IMR-90 (cell line): ENCODE data around the gene STXBP6. TPM values are rescaled to one million over a fixed set of nuclear protein-coding genes. Genes with fewer than 3 reads are reported as not detected.

Experiments
- ATAC-seq: fragments of 200-7000 bp; cut with Tn5 transposase; 2 replicates; pipeline ENCODE4 v1.9.1; 2020; ENCODE audit warnings: low read depth, mild to moderate bottlenecking, moderate library complexity
- BruUV-seq: library from RNA; stranded (reverse); fragments of 400-500 nt; replicated peaks from 2 replicates; lab custom pipeline; 2021; lab: Mats Ljungman, UMichigan
- CTCF ChIA-PET: fragments of 300-600 bp; formaldehyde crosslinking; extraction: SDS; loops from one replicate; lab custom pipeline; 2021; ENCODE audit warnings: antibody characterized with exemption; lab: Yijun Ruan, JAX
- POLR2A ChIA-PET: fragments of 300-600 bp; sonication (Branson Sonifier 250); formaldehyde crosslinking; loops from one replicate; lab custom pipeline; 2022; ENCODE audit warnings: antibody characterized with exemption; ENCODE audit not compliant: unreplicated experiment; lab: Charles Lee
- DNase-seq: peaks from one replicate; pipeline ENCODE4 v3.0.0; 2013
- H2AFZ ChIP-seq: replicated peaks from 2 replicates; pipeline ENCODE3; 2013; ENCODE audit warnings: low read length, mild to moderate bottlenecking; ENCODE audit not compliant: poor library complexity
- H2AK5ac ChIP-seq: 2 replicates; pipeline ENCODE4 v1.6.1; 2013; ENCODE audit warnings: low read depth, low read length, inconsistent platforms
- H2AK9ac ChIP-seq: replicated peaks from 2 replicates; pipeline ENCODE3; 2013; ENCODE audit warnings: mild to moderate bottlenecking, low read depth, low read length, moderate library complexity; ENCODE audit not compliant: poor library complexity
- H2BK120ac ChIP-seq: 2 replicates; pipeline ENCODE4 v1.6.1; 2013; ENCODE audit warnings: low read depth, low read length, inconsistent platforms
- H2BK15ac ChIP-seq: 3 replicates; pipeline ENCODE4 v1.6.1; 2013; ENCODE audit warnings: low read depth, low read length, inconsistent platforms
- H2BK20ac ChIP-seq: 2 replicates; pipeline ENCODE4 v1.6.1; 2013; ENCODE audit warnings: low read depth, mild to moderate bottlenecking, inconsistent platforms, low read length, moderate library complexity
- H2BK5ac ChIP-seq: 2 replicates; pipeline ENCODE4 v1.6.1; 2013; ENCODE audit warnings: mild to moderate bottlenecking, low read depth, low read length, inconsistent platforms; ENCODE audit not compliant: poor library complexity, severe bottlenecking
- H3K14ac ChIP-seq: replicated peaks from 2 replicates; pipeline ENCODE4 v1.6.1; 2013; ENCODE audit warnings: low read depth, low read length, inconsistent platforms
- H3K18ac ChIP-seq: 2 replicates; pipeline ENCODE4 v1.6.1; 2013; ENCODE audit warnings: low read depth, low read length, control low read depth
- H3K23ac ChIP-seq: 2 replicates; pipeline ENCODE4 v1.6.1; 2013; ENCODE audit warnings: low read depth, low read length, inconsistent platforms
- H3K27ac ChIP-seq: 2 replicates; pipeline ENCODE4 v1.5.1; 2013; ENCODE audit warnings: mild to moderate bottlenecking, control low read depth, low read length; ENCODE audit not compliant: insufficient read depth
- H3K27me3 ChIP-seq: 2 replicates; pipeline ENCODE4 v1.6.1; 2013; ENCODE audit warnings: low read length; ENCODE audit not compliant: control insufficient read depth, insufficient read depth
- H3K36me3 ChIP-seq: 2 replicates; pipeline ENCODE4 v1.6.1; 2013; ENCODE audit warnings: low read length, mixed read lengths; ENCODE audit not compliant: control insufficient read depth, insufficient read depth
- H3K4ac ChIP-seq: 2 replicates; pipeline ENCODE4 v1.6.1; 2013; ENCODE audit warnings: low read depth, low read length, inconsistent platforms
- H3K4me1 ChIP-seq: 2 replicates; pipeline ENCODE4 v1.6.1; 2013; ENCODE audit warnings: low read length, mixed read lengths; ENCODE audit not compliant: control insufficient read depth, insufficient read depth
- H3K4me2 ChIP-seq: 2 replicates; pipeline ENCODE4 v1.6.1; 2013; ENCODE audit warnings: low read depth, mild to moderate bottlenecking, control low read depth, low read length, moderate library complexity
- H3K4me3 ChIP-seq: 2 replicates; pipeline ENCODE4 v1.5.1; 2013; ENCODE audit warnings: low read depth, mild to moderate bottlenecking, control low read depth, low read length, moderate library complexity; ENCODE audit not compliant: insufficient read depth
- H3K56ac ChIP-seq: 2 replicates; pipeline ENCODE4 v1.6.1; 2013; ENCODE audit warnings: low read length, inconsistent platforms; ENCODE audit not compliant: insufficient read depth; ENCODE audit errors: extremely low read depth
- H3K79me1 ChIP-seq, 2 experiments: 2 replicates each; pipeline ENCODE4 v1.6.1; 2013; ENCODE audit warnings: low read length in 2 of 2, inconsistent platforms in 1 of 2, low read depth in 1 of 2
- H3K9ac ChIP-seq: 2 replicates; pipeline ENCODE4 v1.6.1; 2013; ENCODE audit warnings: low read depth, low read length, control low read depth
- H3K9me1 ChIP-seq: 2 replicates; pipeline ENCODE4 v1.6.1; 2013; ENCODE audit warnings: low read length, inconsistent platforms; ENCODE audit not compliant: insufficient read depth
- H3K9me3 ChIP-seq: 2 replicates; pipeline ENCODE4 v1.6.1; 2013; ENCODE audit warnings: low read length; ENCODE audit not compliant: control insufficient read depth, insufficient read depth
- H4K20me1 ChIP-seq: 2 replicates; pipeline ENCODE4 v1.6.1; 2013; ENCODE audit warnings: low read length, inconsistent platforms; ENCODE audit not compliant: insufficient read depth
- H4K5ac ChIP-seq: 2 replicates; pipeline ENCODE4 v1.6.1; 2013; ENCODE audit warnings: mild to moderate bottlenecking, low read depth, low read length, control low read depth
- H4K8ac ChIP-seq, 2 experiments: 2 replicates each; pipeline ENCODE4 v1.6.1; 2013; ENCODE audit warnings: low read depth in 2 of 2, low read length in 2 of 2, control low read depth in 1 of 2, inconsistent platforms in 1 of 2
- H4K91ac ChIP-seq: 2 replicates; pipeline ENCODE4 v1.6.1; 2013; ENCODE audit warnings: low read depth, low read length, inconsistent platforms; ENCODE audit not compliant: insufficient read depth
- BHLHE40 ChIP-seq: fragments of 150-350 bp; IDR thresholded peaks from 2 replicates; pipeline ENCODE4 v1.6.1; 2016; ENCODE audit warnings: mild to moderate bottlenecking, low read depth, low read length
- CEBPB ChIP-seq: IDR thresholded peaks from 2 replicates; pipeline ENCODE4 v1.6.1; 2012; ENCODE audit warnings: low read depth, low read length, improper control_type of control experiment
- MAFK ChIP-seq: IDR thresholded peaks from 2 replicates; pipeline ENCODE4 v1.6.1; 2012; ENCODE audit warnings: low read depth, low read length, improper control_type of control experiment
- MAZ ChIP-seq: IDR thresholded peaks from 2 replicates; pipeline ENCODE4 v1.6.1; 2012; ENCODE audit warnings: low read depth, mild to moderate bottlenecking, low read length, improper control_type of control experiment, moderate library complexity, borderline replicate concordance
- RAD21 ChIP-seq: IDR thresholded peaks from 2 replicates; pipeline ENCODE4 v1.6.1; 2012; ENCODE audit warnings: low read length, improper control_type of control experiment
- RCOR1 ChIP-seq: IDR thresholded peaks from 2 replicates; pipeline ENCODE4 v1.6.1; 2012; ENCODE audit warnings: mild to moderate bottlenecking, low read length, improper control_type of control experiment; ENCODE audit not compliant: insufficient replicate concordance
- SMC3 ChIP-seq: fragments of 150-350 bp; IDR thresholded peaks from 2 replicates; pipeline ENCODE4 v1.6.1; 2016; ENCODE audit warnings: low read depth, mild to moderate bottlenecking, antibody characterized with exemption, low read length, moderate library complexity
- WGBS, 2 experiments: methylation state at CpG; one replicate each; pipeline versions ENCODE4 v1.1.5 to v1.1.7; 2013; ENCODE audit warnings: missing lambda C conversion rate in 2 of 2; ENCODE audit not compliant: insufficient read length in 1 of 2; ENCODE audit errors: extremely low coverage in 2 of 2; 5-methylcytosine and 5-hydroxymethylcytosine counted together
- dilution Hi-C: fragments of 300-500 bp; cut with HindIII; formaldehyde crosslinking; loops from one replicate; pipeline ENCODE4 v1.14.3; 2018; ENCODE audit warnings: low sequenced_read_pairs; ENCODE audit not compliant: unreplicated experiment
- in situ Hi-C: fragments of 300-500 bp; cut with MboI; formaldehyde crosslinking; loops from 3 replicates; pipeline ENCODE4 v1.14.3; 2019; ENCODE audit warnings: low sequenced_read_pairs, inconsistent platforms, mixed read lengths
- intact Hi-C: fragments of 100-400 bp; cut with micrococcal nuclease; formaldehyde crosslinking; loops from 2 replicates; pipeline ENCODE4 v1.10.0; 2022
- polyA plus RNA-seq, 3 experiments: library from polyadenylated mRNA; depleted of rRNA; stranded (reverse); fragments of >200 nt; gene quantifications; 2 replicates each; pipeline ENCODE4 v1.2.3, GENCODE V29; 2012; ENCODE audit warnings: low replicate concordance in 1 of 3
- total RNA-seq: library from RNA; depleted of rRNA; stranded (reverse); fragments of >200 nt; gene quantifications from 2 replicates; pipeline ENCODE4 v1.2.3, GENCODE V29; 2012
- TF ChIP-seq, protein P1 (sequence below): conservative IDR thresholded peaks from 2 replicates; pipeline ENCODE4 v1.5.1; 2012; ENCODE audit warnings: mild to moderate bottlenecking, low read depth, low read length, improper control_type of control experiment
- TF ChIP-seq, protein P2 (sequence below): fragments of 150-350 bp; IDR thresholded peaks from 2 replicates; pipeline ENCODE4 v1.6.1; 2017; ENCODE audit warnings: mild to moderate bottlenecking, antibody characterized with exemption, low read length, low read depth

Gene STXBP6
- total and polyA plus RNA-seq, 2 of the 4 experiments (the other 2 are of a cell fraction) = 14.2 to 14.3 TPM

DNA sequence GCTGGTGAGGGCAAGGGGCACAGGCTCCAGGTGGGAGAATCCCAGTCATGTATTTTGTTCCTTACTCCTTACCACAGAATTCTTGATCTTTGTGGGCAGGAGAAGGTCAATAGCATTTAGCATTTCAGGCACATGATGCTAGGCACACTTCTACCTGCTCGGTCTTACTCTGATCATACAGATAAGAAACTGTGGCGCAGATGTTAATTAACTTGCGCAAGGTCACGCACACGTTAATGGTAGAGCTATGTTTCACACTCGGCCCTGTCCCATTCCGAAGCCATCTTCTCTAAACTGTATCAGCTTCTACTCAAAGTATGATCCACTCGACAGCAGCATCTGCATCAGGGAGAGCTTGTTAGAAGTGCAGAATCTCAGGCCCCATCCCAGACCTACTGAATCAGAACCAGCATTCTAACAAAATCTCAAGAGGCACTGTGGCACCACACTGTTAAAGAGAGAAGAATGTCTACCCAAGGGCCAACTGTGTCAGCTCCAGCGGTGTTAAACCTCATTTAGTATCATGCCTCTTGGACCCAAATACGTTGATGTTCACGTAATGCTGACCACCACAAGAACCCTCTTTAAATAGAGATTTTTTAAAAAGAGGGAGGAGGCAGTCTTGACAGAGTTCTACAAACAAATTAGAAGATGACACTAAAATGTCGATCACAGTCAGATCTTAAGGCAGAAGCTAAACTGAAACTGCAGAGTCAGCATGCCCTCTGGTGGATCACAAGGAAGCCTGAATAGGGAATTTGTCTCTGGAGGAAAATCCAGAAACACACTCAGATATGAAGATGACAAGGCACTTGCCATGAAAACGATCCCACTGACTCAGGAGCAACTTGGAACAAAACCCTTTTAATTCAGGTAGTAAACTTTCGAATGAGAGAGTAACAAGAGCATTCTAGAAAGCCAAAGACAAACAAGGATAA, 7.3 kb downstream of the STXBP6 start:
- H4K91ac ChIP-seq = no peak overlapping the region
- no peaks in the 10 kb centered on the region for H3K27me3 ChIP-seq
- no peak overlapping the region for H3K4ac ChIP-seq
- H3K9ac ChIP-seq = no peak overlapping the region
- peak; percentile 77 for TF ChIP-seq RAD21
- TF ChIP-seq, protein P1, sequence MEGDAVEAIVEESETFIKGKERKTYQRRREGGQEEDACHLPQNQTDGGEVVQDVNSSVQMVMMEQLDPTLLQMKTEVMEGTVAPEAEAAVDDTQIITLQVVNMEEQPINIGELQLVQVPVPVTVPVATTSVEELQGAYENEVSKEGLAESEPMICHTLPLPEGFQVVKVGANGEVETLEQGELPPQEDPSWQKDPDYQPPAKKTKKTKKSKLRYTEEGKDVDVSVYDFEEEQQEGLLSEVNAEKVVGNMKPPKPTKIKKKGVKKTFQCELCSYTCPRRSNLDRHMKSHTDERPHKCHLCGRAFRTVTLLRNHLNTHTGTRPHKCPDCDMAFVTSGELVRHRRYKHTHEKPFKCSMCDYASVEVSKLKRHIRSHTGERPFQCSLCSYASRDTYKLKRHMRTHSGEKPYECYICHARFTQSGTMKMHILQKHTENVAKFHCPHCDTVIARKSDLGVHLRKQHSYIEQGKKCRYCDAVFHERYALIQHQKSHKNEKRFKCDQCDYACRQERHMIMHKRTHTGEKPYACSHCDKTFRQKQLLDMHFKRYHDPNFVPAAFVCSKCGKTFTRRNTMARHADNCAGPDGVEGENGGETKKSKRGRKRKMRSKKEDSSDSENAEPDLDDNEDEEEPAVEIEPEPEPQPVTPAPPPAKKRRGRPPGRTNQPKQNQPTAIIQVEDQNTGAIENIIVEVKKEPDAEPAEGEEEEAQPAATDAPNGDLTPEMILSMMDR = peak; percentile 54
- TF ChIP-seq, protein P2, sequence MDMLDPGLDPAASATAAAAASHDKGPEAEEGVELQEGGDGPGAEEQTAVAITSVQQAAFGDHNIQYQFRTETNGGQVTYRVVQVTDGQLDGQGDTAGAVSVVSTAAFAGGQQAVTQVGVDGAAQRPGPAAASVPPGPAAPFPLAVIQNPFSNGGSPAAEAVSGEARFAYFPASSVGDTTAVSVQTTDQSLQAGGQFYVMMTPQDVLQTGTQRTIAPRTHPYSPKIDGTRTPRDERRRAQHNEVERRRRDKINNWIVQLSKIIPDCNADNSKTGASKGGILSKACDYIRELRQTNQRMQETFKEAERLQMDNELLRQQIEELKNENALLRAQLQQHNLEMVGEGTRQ = no peak
- no peak for TF ChIP-seq RCOR1
- no peak for TF ChIP-seq BHLHE40
- peak; percentile 67 for TF ChIP-seq SMC3
- TF ChIP-seq CEBPB = 0 out of 2 replicates have a peak, but pooled peaks have one; percentile 10
- TF ChIP-seq MAFK = peak; percentile 97
- no peak for TF ChIP-seq MAZ
- H3K4me3 ChIP-seq = no peak overlapping the region
- H3K4me1 ChIP-seq = no peaks in the 10 kb centered on the region
- ChIA-PET POLR2A (no interaction called here), CTCF (interaction anchor here (1.0 kb wide), 1 partner anchor 224 kb away, joined by 3 read pairs; no protein-coding TSS in a partner anchor)
- H3K9me3 ChIP-seq = no peaks in the 10 kb centered on the region
- peak overlapping the region; percentile 3; the same call in 1 of the 2 replicates for H3K18ac ChIP-seq
- H3K27ac ChIP-seq = no peak overlapping the region
- no peak overlapping the region for H4K5ac ChIP-seq
- no peak overlapping the region; the same call in 1 of the 2 replicates for H3K4me2 ChIP-seq
- H4K20me1 ChIP-seq = no peaks in the 10 kb centered on the region
- in situ Hi-C loops = loop anchor here (5.0 kb wide), 1 partner anchor 225 kb away; no protein-coding TSS in a partner anchor
- H3K79me1 ChIP-seq = no peaks in the 10 kb centered on the region; a peak in 2 of 4 replicates
- DNase-seq = peak; percentile 68
- H3K56ac ChIP-seq = no peak overlapping the region
- no peak overlapping the region; the same call in 1 of the 2 replicates for H2BK20ac ChIP-seq
- no peak overlapping the region for H4K8ac ChIP-seq
- dilution Hi-C loops = no loop called here
- no peak overlapping the region for H3K23ac ChIP-seq
- ATAC-seq = peak; percentile 51
- no peak overlapping the region for H2AK5ac ChIP-seq
- no peaks in the 10 kb centered on the region for H3K36me3 ChIP-seq
- no peak overlapping the region for H2BK15ac ChIP-seq
- 82% methylated on average over 9 of the region's 14 CpGs; no CpG with 5 or more reads in 1 of the 2 experiments for WGBS, 2 experiments
- peak overlapping the region; percentile 34 for H2AFZ ChIP-seq
- H3K14ac ChIP-seq = no peak overlapping the region
- intact Hi-C loops = loop anchor here (1.0 kb wide), 3 partner anchors 224 to 307 kb away; no protein-coding TSS in a partner anchor
- peak overlapping the region; percentile 21; the same call in 1 of the 2 replicates for H2BK120ac ChIP-seq
- H3K9me1 ChIP-seq = no peaks in the 10 kb centered on the region; the same call in 1 of the 2 replicates
- no peak overlapping the region for H2BK5ac ChIP-seq
- no TSS peak for BruUV-seq
- peak overlapping the region; percentile 42 for H2AK9ac ChIP-seq
